PC-3 (cell line): ENCODE results near the gene HGD.

Experiments used
- EZH2 ChIP-seq: fragments of 300-600 bp; sonication (generic); IDR thresholded peaks from one replicate; pipeline ENCODE4 v1.6.1; 2017; ENCODE audit warnings: antibody characterized with exemption, mild to moderate bottlenecking, low read length; ENCODE audit not compliant: unreplicated experiment
- EZH2phosphoT487 ChIP-seq: fragments of 300-600 bp; sonication (generic); IDR thresholded peaks from 2 replicates; pipeline ENCODE4 v1.6.1; 2018; ENCODE audit warnings: mild to moderate bottlenecking, antibody characterized with exemption, low read length, borderline replicate concordance
- TF ChIP-seq, protein P1 (sequence below): fragments of 300-600 bp; sonication (generic); conservative IDR thresholded peaks from 2 replicates; pipeline ENCODE4 v1.5.1; 2017; ENCODE audit warnings: antibody characterized with exemption, low read depth, mild to moderate bottlenecking, low read length

DNA sequence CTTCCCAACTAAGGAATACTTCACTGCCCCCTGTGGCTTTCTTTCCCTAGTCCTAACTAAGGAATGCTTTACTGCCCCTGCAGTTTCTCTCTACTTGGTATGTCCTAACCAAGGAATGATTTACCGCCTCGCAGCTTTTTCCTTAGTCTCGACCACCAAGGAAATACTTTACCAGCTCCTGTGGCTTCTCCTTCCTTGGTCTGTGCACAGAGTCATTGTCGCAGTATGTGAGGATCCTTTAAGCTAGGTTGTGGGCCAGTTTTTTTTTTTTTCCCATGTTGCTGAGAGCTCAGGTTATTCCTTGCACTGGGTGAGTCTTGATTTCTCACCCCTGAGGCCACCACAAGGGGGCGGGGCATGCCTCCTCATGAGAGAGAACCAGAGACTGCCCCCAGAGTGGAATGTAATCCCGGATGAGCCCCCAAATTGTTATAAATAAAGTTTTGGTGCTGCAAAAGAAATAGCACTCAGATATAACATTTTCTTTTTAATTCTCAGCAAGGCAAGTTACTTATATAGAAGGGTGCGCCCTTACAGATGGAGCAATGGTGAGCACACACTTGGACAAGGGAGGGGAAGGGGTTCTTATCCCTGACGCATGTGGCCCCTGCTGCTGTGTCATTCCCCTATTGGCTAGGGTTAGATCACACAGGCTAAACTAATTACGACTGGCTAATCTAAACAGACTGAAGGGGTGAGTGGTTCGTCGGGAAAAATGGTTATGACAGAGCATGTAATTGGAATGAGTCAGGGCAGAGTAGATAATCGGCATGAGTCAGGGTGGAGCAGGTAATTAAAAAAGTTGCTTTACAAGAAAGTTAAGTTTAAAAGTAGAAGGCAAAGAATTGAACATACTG lies 58.9 kb downstream of the HGD start:
- TF ChIP-seq EZH2, result no peak
- TF ChIP-seq, protein P1, sequence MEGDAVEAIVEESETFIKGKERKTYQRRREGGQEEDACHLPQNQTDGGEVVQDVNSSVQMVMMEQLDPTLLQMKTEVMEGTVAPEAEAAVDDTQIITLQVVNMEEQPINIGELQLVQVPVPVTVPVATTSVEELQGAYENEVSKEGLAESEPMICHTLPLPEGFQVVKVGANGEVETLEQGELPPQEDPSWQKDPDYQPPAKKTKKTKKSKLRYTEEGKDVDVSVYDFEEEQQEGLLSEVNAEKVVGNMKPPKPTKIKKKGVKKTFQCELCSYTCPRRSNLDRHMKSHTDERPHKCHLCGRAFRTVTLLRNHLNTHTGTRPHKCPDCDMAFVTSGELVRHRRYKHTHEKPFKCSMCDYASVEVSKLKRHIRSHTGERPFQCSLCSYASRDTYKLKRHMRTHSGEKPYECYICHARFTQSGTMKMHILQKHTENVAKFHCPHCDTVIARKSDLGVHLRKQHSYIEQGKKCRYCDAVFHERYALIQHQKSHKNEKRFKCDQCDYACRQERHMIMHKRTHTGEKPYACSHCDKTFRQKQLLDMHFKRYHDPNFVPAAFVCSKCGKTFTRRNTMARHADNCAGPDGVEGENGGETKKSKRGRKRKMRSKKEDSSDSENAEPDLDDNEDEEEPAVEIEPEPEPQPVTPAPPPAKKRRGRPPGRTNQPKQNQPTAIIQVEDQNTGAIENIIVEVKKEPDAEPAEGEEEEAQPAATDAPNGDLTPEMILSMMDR, result peak; percentile 81
- TF ChIP-seq EZH2phosphoT487, result no peak
